K562 (cell line): ENCODE measurements around the gene RAB5B. TPM values are rescaled to one million over a fixed set of nuclear protein-coding genes. Genes with fewer than 3 reads are reported as not detected.

Experiments
- ATAC-seq: fragments of 200-7000 bp; cut with Tn5 transposase; 3 replicates; pipeline ENCODE4 v1.9.1; 2020; ENCODE audit warnings: moderate library complexity
- BruUV-seq: library from RNA; stranded (reverse); fragments of 400-500 nt; replicated peaks from 2 replicates; lab custom pipeline; 2021; lab: Mats Ljungman, UMichigan
- CTCF ChIA-PET: fragments of 300-600 bp; formaldehyde crosslinking; extraction: SDS; loops from one replicate; lab custom pipeline; 2021; ENCODE audit warnings: low intra/inter-chr PET ratio; lab: Yijun Ruan, JAX
- POLR2A ChIA-PET: fragments of 300-600, 350-650 bp; sonication (Branson Sonifier 250); formaldehyde crosslinking; extraction: SDS; loops from one replicate; lab custom pipeline; 2021; ENCODE audit warnings: antibody characterized with exemption, inconsistent platforms; lab: Yijun Ruan, JAX
- DNase-seq, 4 experiments: peaks; one replicate each; pipeline versions ENCODE4 v3.0.0 to v3.0.0-alpha.2; 2011 to 2018; ENCODE audit warnings: low spot score in 3 of 4, mixed read lengths in 3 of 4; ENCODE audit errors: extremely low read depth in 1 of 4
- FAIRE-seq: peaks from 2 replicates; lab custom pipeline; 2011; peaks lifted over from hg19 to GRCh38; lab: Jason Lieb, UNC
- H2AFZ ChIP-seq: 2 replicates; pipeline ENCODE4 v1.6.0; 2011; ENCODE audit warnings: low read depth, low read length, control low read depth, inconsistent platforms
- H3K27ac ChIP-seq: fragments of 200-600 bp; 3 replicates; pipeline ENCODE4 v1.8.0; 2011; ENCODE audit warnings: low read depth, mild to moderate bottlenecking, control low read depth, inconsistent platforms, low read length, moderate library complexity, mixed read lengths; ENCODE audit errors: extremely low read depth
- H3K27me3 ChIP-seq, 2 experiments: fragments of 300-600 bp in 1 of 2; 2 replicates in 1 of 2; 3 replicates in 1 of 2; pipeline versions ENCODE4 v1.6.0 to v1.8.0; 2011; ENCODE audit warnings: inconsistent platforms in 2 of 2, low read length in 2 of 2, mild to moderate bottlenecking in 1 of 2, mixed read lengths in 1 of 2, moderate library complexity in 1 of 2; ENCODE audit not compliant: control insufficient read depth in 2 of 2, insufficient read depth in 2 of 2
- H3K36me3 ChIP-seq: fragments of 300-600 bp; 3 replicates; pipeline ENCODE4 v1.8.0; 2011; ENCODE audit warnings: mild to moderate bottlenecking, low read length, inconsistent platforms; ENCODE audit not compliant: control insufficient read depth, insufficient read depth
- H3K4me1 ChIP-seq, 2 experiments: fragments of 200-600 bp in 1 of 2; replicated peaks in 1 of 2; 2 replicates in 1 of 2; 3 replicates in 1 of 2; pipeline versions ENCODE4 v1.5.1 to v1.8.0; 2011; ENCODE audit warnings: inconsistent platforms in 2 of 2, low read length in 2 of 2, mild to moderate bottlenecking in 1 of 2, mixed read lengths in 1 of 2, moderate library complexity in 1 of 2; ENCODE audit not compliant: control insufficient read depth in 2 of 2, insufficient read depth in 2 of 2
- H3K4me2 ChIP-seq: 2 replicates; pipeline ENCODE4 v1.6.1; 2011; ENCODE audit warnings: low read length, control low read depth, inconsistent platforms, mixed read lengths; ENCODE audit not compliant: insufficient read depth
- H3K4me3 ChIP-seq: fragments of 200-600 bp; sonication (generic), shearing (Covaris generic); 2 replicates; pipeline ENCODE4 v1.5.1; 2016; ENCODE audit warnings: control low read depth, inconsistent platforms
- H3K79me2 ChIP-seq: fragments of 200-600 bp; 3 replicates; pipeline ENCODE4 v1.8.0; 2011; ENCODE audit warnings: low read length, inconsistent platforms; ENCODE audit not compliant: control insufficient read depth, insufficient read depth
- H3K9ac ChIP-seq, 2 experiments: 2 replicates each; pipeline versions ENCODE4 v1.6.0 to v1.6.1; 2011; ENCODE audit warnings: low read depth in 2 of 2, low read length in 2 of 2, control low read depth in 1 of 2, inconsistent platforms in 1 of 2, mild to moderate bottlenecking in 1 of 2, mixed read lengths in 1 of 2; ENCODE audit not compliant: insufficient read depth in 1 of 2
- H3K9me1 ChIP-seq: one replicate; pipeline ENCODE4 v1.6.0; 2011; ENCODE audit warnings: inconsistent platforms, mild to moderate bottlenecking, low read length, moderate library complexity; ENCODE audit not compliant: control insufficient read depth, insufficient read depth
- H3K9me3 ChIP-seq: replicated peaks from 2 replicates; pipeline ENCODE4 v1.5.1; 2011; ENCODE audit warnings: low read depth, low read length, inconsistent platforms; ENCODE audit not compliant: control insufficient read depth, insufficient read depth
- H4K20me1 ChIP-seq: replicated peaks from 2 replicates; pipeline ENCODE4 v1.6.1; 2011; ENCODE audit warnings: low read length, inconsistent platforms, mixed read lengths; ENCODE audit not compliant: control insufficient read depth, insufficient read depth
- BRF2 ChIP-seq: IDR thresholded peaks from 3 replicates; pipeline ENCODE4 v1.6.1; 2011; ENCODE audit warnings: borderline replicate concordance, mild to moderate bottlenecking; ENCODE audit not compliant: insufficient read length, insufficient read depth
- CBFA2T3 ChIP-seq: fragments of 450-650 bp; IDR thresholded peaks from 2 replicates; pipeline ENCODE4 v1.6.1; 2017
- CEBPB ChIP-seq: fragments of 450-650 bp; IDR thresholded peaks from 2 replicates; pipeline ENCODE4 v1.6.1; 2016; ENCODE audit warnings: missing genetic modification characterization, missing compliant biosample characterization
- EP300 ChIP-seq: IDR thresholded peaks from 2 replicates; pipeline ENCODE4 v1.6.1; 2012; ENCODE audit warnings: low read length, improper control_type of control experiment
- GATAD2B ChIP-seq: fragments of 450-650 bp; IDR thresholded peaks from 2 replicates; pipeline ENCODE4 v1.6.1; 2017; ENCODE audit warnings: mild to moderate bottlenecking, borderline replicate concordance
- HIVEP1 ChIP-seq: fragments of 250-450 bp; sonication (Bioruptor Pico); IDR thresholded peaks from 2 replicates; pipeline ENCODE4 v1.4.0; 2020; ENCODE audit warnings: mild to moderate bottlenecking
- KAT2B ChIP-seq: IDR thresholded peaks from one replicate; pipeline ENCODE4 v1.6.1; 2012; ENCODE audit warnings: low read depth, mild to moderate bottlenecking, control low read depth, inconsistent platforms, low read length, moderate library complexity
- KDM1A ChIP-seq, 2 experiments: fragments of 450-650 bp; IDR thresholded peaks; 2 replicates each; pipeline ENCODE4 v1.6.1; 2016; ENCODE audit warnings: mild to moderate bottlenecking in 2 of 2
- MLX ChIP-seq, 2 experiments: fragments of 450-650 bp in 1 of 2; sonication (generic) in 1 of 2; formaldehyde crosslinking; conservative IDR thresholded peaks; 2 replicates each; pipeline versions ENCODE4 v1.4.0 to v1.8.1; 2020 to 2022; ENCODE audit warnings: mild to moderate bottlenecking in 1 of 2, missing genetic modification reagents in 1 of 2
- NKRF ChIP-seq: fragments of 450-650 bp; IDR thresholded peaks from 2 replicates; pipeline ENCODE4 v1.6.1; 2016; ENCODE audit warnings: borderline replicate concordance
- NR2C1 ChIP-seq, 2 experiments: fragments of 450-650 bp; IDR thresholded peaks; 2 replicates each; pipeline ENCODE4 v1.6.1; 2017; ENCODE audit warnings: mild to moderate bottlenecking in 2 of 2, antibody characterized with exemption in 1 of 2, inconsistent platforms in 1 of 2, missing compliant biosample characterization in 1 of 2, missing genetic modification characterization in 1 of 2
- POLR3G ChIP-seq: IDR thresholded peaks from 2 replicates; pipeline ENCODE4 v1.6.1; 2011; ENCODE audit not compliant: insufficient read length, insufficient replicate concordance; ENCODE audit errors: extremely low read depth
- ZFP30 ChIP-seq: fragments of 250-450 bp; sonication (Bioruptor Pico); IDR thresholded peaks from 2 replicates; pipeline ENCODE4 v1.8.0; 2022; ENCODE audit warnings: moderate library complexity, mild to moderate bottlenecking, inconsistent platforms, borderline replicate concordance
- ZNF12 ChIP-seq: sonication (generic); formaldehyde crosslinking; IDR thresholded peaks from 2 replicates; pipeline ENCODE4 v1.4.0; 2020; ENCODE audit warnings: mild to moderate bottlenecking, missing genetic modification reagents
- ZNF134 ChIP-seq: fragments of 250-450 bp; sonication (Bioruptor Pico); conservative IDR thresholded peaks from 2 replicates; pipeline ENCODE4 v1.4.0; 2020
- ZNF23 ChIP-seq: fragments of 250-450 bp; sonication (Bioruptor Pico); IDR thresholded peaks from 2 replicates; pipeline ENCODE4 v1.4.0; 2020; ENCODE audit warnings: mild to moderate bottlenecking
- ZNF551 ChIP-seq: fragments of 250-450 bp; sonication (Bioruptor Pico); IDR thresholded peaks from 2 replicates; pipeline ENCODE4 v1.5.0; 2021; ENCODE audit warnings: mild to moderate bottlenecking, moderate library complexity
- ZNF696 ChIP-seq: fragments of 250-450 bp; sonication (Bioruptor Pico); conservative IDR thresholded peaks from 2 replicates; pipeline ENCODE4 v1.4.0; 2020; ENCODE audit warnings: mild to moderate bottlenecking, moderate library complexity
- WGBS: fragments of 100-300 bp; shearing (Covaris generic); methylation state at CpG from one replicate; pipeline ENCODE4 v1.1.6; 2016; ENCODE audit warnings: low coverage, mixed read lengths; ENCODE audit not compliant: insufficient coverage; ENCODE audit errors: missing lambda C conversion rate; 5-methylcytosine and 5-hydroxymethylcytosine counted together
- in situ Hi-C: fragments of 300-500 bp; cut with MboI; formaldehyde crosslinking; loops from 4 replicates; pipeline ENCODE4 v1.15.0; 2018; ENCODE audit warnings: inconsistent platforms, mixed read lengths
- intact Hi-C: fragments of 100-400 bp; cut with micrococcal nuclease; formaldehyde crosslinking; loops from 2 replicates; pipeline ENCODE4 v1.14.2; 2022
- polyA plus RNA-seq, 8 experiments: library from polyadenylated mRNA; depleted of rRNA in 4 of 8; stranded (reverse) in 5 of 8; unstranded in 3 of 8; fragments of >200 nt; fragmentation: Nextera tagmentation in 2 of 8; fragmentation: Illumina TruSeq in 1 of 8; extraction: Ambion mirVana in 2 of 8; extraction: Trizol in 1 of 8; gene quantifications; 2 replicates each; pipeline versions ENCODE4 v1.2.1 to v1.2.3, GENCODE V29; 2011 to 2014; ENCODE audit warnings: inconsistent platforms in 1 of 8, missing spikeins in 1 of 8
- total RNA-seq, 7 experiments: library from RNA; depleted of rRNA in 6 of 7; stranded (reverse); fragments of >200 nt in 6 of 7; fragmentation: Illumina TruSeq in 2 of 7; extraction: Trizol in 2 of 7; gene quantifications; 2 replicates each; pipeline versions ENCODE4 v1.2.1 to v1.2.3, GENCODE V29; 2011 to 2021; ENCODE audit warnings: low replicate concordance in 1 of 7

The RAB5B gene
- total and polyA plus RNA-seq, 9 of the 15 experiments (the other 6 are each of a cell fraction or from before 2014, with no cell fraction given) = 6.8 to 73.8 (median 25.2) TPM

- TF ChIP-seq KAT2B (no peak), CEBPB (peak; percentile 18; the same call in 1 of the 2 replicates), KDM1A (IDR thresholded peaks at IDR 0.05) (peak; percentile 39 to 65; a peak in 3 of 4 replicates), EP300 (peak; percentile 69; the same call in 1 of the 2 replicates), BRF2 (no peak), ZNF696 (CRISPR knock-in tag) (no peak), ZNF12 (CRISPR knock-in tag) (no peak), GATAD2B (no peak), ZNF551 (CRISPR knock-in tag) (no peak)
Measured at GRCh38 chr12:55942577-55943136, 31.2 kb upstream of the RAB5B start (continued).

GRCh38 chr12:55946553-55946952, 27.3 kb upstream of the RAB5B start:
- no peaks in the 10 kb centered on the region for H3K79me2 ChIP-seq
- H3K4me2 ChIP-seq = no peak overlapping the region
- H3K36me3 ChIP-seq = no peaks in the 10 kb centered on the region
- intact Hi-C loops = no loop called here
- FAIRE-seq = no peak
- no TSS peak for BruUV-seq
- no peaks in the 10 kb centered on the region for H3K9me3 ChIP-seq
- ATAC-seq = no peak
- peaks cover 0 to 2% of the 10 kb centered on the region in 2 experiments; a peak in 2 of 5 replicates for H3K4me1 ChIP-seq
- CTCF ChIA-PET = no interaction called here
- no peaks in the 10 kb centered on the region for H4K20me1 ChIP-seq
- no peak for DNase-seq
- POLR2A ChIA-PET = interaction anchor here (0.9 to 1.8 kb wide), 2 partner anchors 9 to 28 kb away, joined by 3 to 6 read pairs; partner anchors contain the start of gene RAB5B
- 61% methylated on average over 5 of the region's 6 CpGs for WGBS
- in situ Hi-C loops = no loop called here
- H3K9me1 ChIP-seq = no peaks in the 10 kb centered on the region
- no peak overlapping the region for H2AFZ ChIP-seq
- no peaks in the 10 kb centered on the region for H3K27me3 ChIP-seq
- H3K9ac ChIP-seq = no peak overlapping the region
- no peak overlapping the region for H3K27ac ChIP-seq
- no peak overlapping the region for H3K4me3 ChIP-seq
- TF ChIP-seq ZNF23 (CRISPR knock-in tag) (no peak), NKRF (no peak), HIVEP1 (CRISPR knock-in tag) (no peak), NR2C1 (IDR thresholded peaks at IDR 0.05) (no peak), NR2C1 (tag; IDR thresholded peaks at IDR 0.05) (no peak), MLX (CRISPR knock-in tag; conservative IDR thresholded peaks at IDR 0.05) (no peak), CBFA2T3 (no peak), POLR3G (no peak), ZNF134 (no peak), ZFP30 (CRISPR knock-in tag) (no peak)
